HepG2 (cell line): ENCODE measurements around the gene AXDND1.

Source experiments
- ATF2 ChIP-seq: sonication (generic); formaldehyde crosslinking; IDR thresholded peaks from 2 replicates; pipeline ENCODE4 v1.4.0; 2020; ENCODE audit warnings: missing genetic modification reagents
- CREB1 ChIP-seq, 2 experiments: fragments of 450-650 bp in 1 of 2; IDR thresholded peaks; 2 replicates each; pipeline ENCODE4 v1.6.1; 2016 to 2017; ENCODE audit warnings: control low read depth in 1 of 2, mild to moderate bottlenecking in 1 of 2, missing compliant biosample characterization in 1 of 2, missing genetic modification characterization in 1 of 2
- ELF1 ChIP-seq: sonication (generic); formaldehyde crosslinking; IDR thresholded peaks from 2 replicates; pipeline ENCODE4 v1.4.0; 2020; ENCODE audit warnings: missing genetic modification reagents
- HOXA9 ChIP-seq: sonication (generic); formaldehyde crosslinking; IDR thresholded peaks from 2 replicates; pipeline ENCODE4 v1.8.1; 2022; ENCODE audit warnings: missing genetic modification reagents, mild to moderate bottlenecking, moderate library complexity, borderline replicate concordance
- PLSCR1 ChIP-seq: sonication (generic); formaldehyde crosslinking; IDR thresholded peaks from 2 replicates; pipeline ENCODE4 v1.5.0; 2020; ENCODE audit warnings: missing genetic modification reagents, mild to moderate bottlenecking, borderline replicate concordance
- POLR2AphosphoS2 ChIP-seq: IDR thresholded peaks from 2 replicates; pipeline ENCODE4 v1.6.1; 2011; ENCODE audit warnings: low read depth, low read length, improper control_type of control experiment
- RAD21 ChIP-seq: fragments of 450-650 bp; formaldehyde crosslinking; IDR thresholded peaks from 2 replicates; pipeline ENCODE4 v1.5.0; 2020; ENCODE audit warnings: mild to moderate bottlenecking
- YY1 ChIP-seq: IDR thresholded peaks from 2 replicates; pipeline ENCODE4 v1.6.1; 2011; ENCODE audit warnings: low read length, low read depth, moderate library complexity, mild to moderate bottlenecking; ENCODE audit not compliant: insufficient read depth, insufficient replicate concordance
- ZNF264 ChIP-seq: sonication (generic); formaldehyde crosslinking; IDR thresholded peaks from 2 replicates; pipeline ENCODE4 v1.4.0; 2020; ENCODE audit warnings: missing genetic modification reagents

GRCh38 chr1:179586107-179586823, 220.5 kb downstream of the AXDND1 start:
- TF ChIP-seq CREB1 (IDR thresholded peaks at IDR 0.05) (no peak), CREB1 (CRISPR knock-in tag; IDR thresholded peaks at IDR 0.05) (no peak), ATF2 (CRISPR knock-in tag) (no peak), ZNF264 (CRISPR knock-in tag) (no peak), PLSCR1 (CRISPR knock-in tag) (no peak), RAD21 (CRISPR knock-in tag) (no peak), ELF1 (CRISPR knock-in tag) (no peak), HOXA9 (no peak), POLR2AphosphoS2 (no peak), YY1 (no peak)
